GM12878 (cell line): ENCODE measurements around the gene TTC5. TPM values are rescaled to one million over a fixed set of nuclear protein-coding genes. Genes with fewer than 3 reads are reported as not detected.

Experiments
- ATAC-seq: fragments of 200-7000 bp; cut with Tn5 transposase; 3 replicates; pipeline ENCODE4 v1.9.1; 2020; ENCODE audit warnings: mild to moderate bottlenecking, moderate library complexity
- BruUV-seq: library from RNA; stranded (reverse); fragments of 400-500 nt; replicated peaks from 2 replicates; lab custom pipeline; 2021; lab: Mats Ljungman, UMichigan
- CTCF ChIA-PET: fragments of 300-600 bp; sonication (Branson Sonifier 250); formaldehyde crosslinking; extraction: SDS; loops from one replicate; lab custom pipeline; 2021; ENCODE audit warnings: inconsistent platforms; lab: Yijun Ruan, JAX
- POLR2A ChIA-PET: fragments of 350-600 bp; formaldehyde crosslinking; extraction: SDS; loops from one replicate; lab custom pipeline; 2021; ENCODE audit warnings: inconsistent platforms; lab: Charles Lee
- RAD21 ChIA-PET: fragments of 300-600 bp; sonication (Branson Sonifier 250); formaldehyde crosslinking; loops from one replicate; lab custom pipeline; 2023; ENCODE audit warnings: antibody characterized with exemption; ENCODE audit not compliant: unreplicated experiment; lab: Charles Lee
- SMC1A ChIA-PET: fragments of 300-600 bp; sonication (Branson Sonifier 250); formaldehyde crosslinking; loops from one replicate; lab custom pipeline; 2023; ENCODE audit not compliant: unreplicated experiment, uncharacterized antibody; lab: Charles Lee
- DNase-seq: peaks from one replicate; pipeline ENCODE4 v3.0.0-alpha.2; 2011; ENCODE audit warnings: low read depth, low spot score
- FAIRE-seq: peaks from 3 replicates; lab custom pipeline; 2011; peaks lifted over from hg19 to GRCh38; lab: Jason Lieb, UNC
- H2AFZ ChIP-seq: 2 replicates; pipeline ENCODE4 v1.6.0; 2011; ENCODE audit warnings: low read depth, low read length, control low read depth; ENCODE audit not compliant: control insufficient read depth
- H3K27ac ChIP-seq: 2 replicates; pipeline ENCODE4 v1.5.1; 2011; ENCODE audit warnings: control low read depth; ENCODE audit not compliant: control insufficient read depth, insufficient read depth
- H3K27me3 ChIP-seq, 2 experiments: replicated peaks in 1 of 2; 2 replicates each; pipeline versions ENCODE4 v1.6.0 to v1.6.1; 2011; ENCODE audit warnings: low read length in 1 of 2; ENCODE audit not compliant: control insufficient read depth in 2 of 2, insufficient read depth in 2 of 2
- H3K36me3 ChIP-seq, 2 experiments: 2 replicates each; pipeline ENCODE4 v1.5.1; 2011; ENCODE audit warnings: low read length in 1 of 2; ENCODE audit not compliant: control insufficient read depth in 2 of 2, insufficient read depth in 2 of 2
- H3K4me1 ChIP-seq: 2 replicates; pipeline ENCODE4 v1.6.1; 2011; ENCODE audit warnings: mild to moderate bottlenecking, low read length, moderate library complexity, mixed read lengths; ENCODE audit not compliant: control insufficient read depth, insufficient read depth
- H3K4me2 ChIP-seq: 2 replicates; pipeline ENCODE4 v1.6.0; 2011; ENCODE audit warnings: control low read depth; ENCODE audit not compliant: control insufficient read depth, insufficient read depth
- H3K4me3 ChIP-seq: fragments of 200-600 bp; sonication (generic); 2 replicates; pipeline ENCODE4 v1.5.1; 2016
- H3K79me2 ChIP-seq: 2 replicates; pipeline ENCODE4 v1.6.0; 2011; ENCODE audit warnings: low read length; ENCODE audit not compliant: control insufficient read depth, insufficient read depth
- H3K9ac ChIP-seq: 2 replicates; pipeline ENCODE4 v1.8.0; 2011; ENCODE audit warnings: low read length, control low read depth, mixed read lengths; ENCODE audit not compliant: control insufficient read depth, insufficient read depth
- H3K9me3 ChIP-seq: replicated peaks from 3 replicates; pipeline ENCODE4 v1.5.1; 2011; ENCODE audit warnings: mild to moderate bottlenecking, low read length; ENCODE audit not compliant: control insufficient read depth, insufficient read depth
- H4K20me1 ChIP-seq: 2 replicates; pipeline ENCODE4 v1.6.0; 2011; ENCODE audit not compliant: control insufficient read depth, insufficient read depth
- ATF3 ChIP-seq: IDR thresholded peaks from 2 replicates; pipeline ENCODE4 v1.6.1; 2011; ENCODE audit warnings: low read depth, mild to moderate bottlenecking, low read length, moderate library complexity, borderline replicate concordance; ENCODE audit errors: extremely low read depth
- CEBPZ ChIP-seq: fragments of 150-350 bp; IDR thresholded peaks from 2 replicates; pipeline ENCODE4 v1.6.1; 2016; ENCODE audit warnings: low read depth, low read length
- CTCF ChIP-seq, 3 experiments: IDR thresholded peaks in 2 of 3; conservative IDR thresholded peaks in 1 of 3; 2 replicates each; pipeline ENCODE4 v1.5.1; 2011; ENCODE audit warnings: low read depth in 3 of 3, low read length in 3 of 3, mild to moderate bottlenecking in 3 of 3, control low read depth in 2 of 3, moderate library complexity in 2 of 3, inconsistent platforms in 1 of 3, mixed read lengths in 1 of 3; ENCODE audit not compliant: control insufficient read depth in 2 of 3, insufficient read depth in 1 of 3; ENCODE audit errors: extremely low read depth in 1 of 3
- CUX1 ChIP-seq: IDR thresholded peaks from 2 replicates; pipeline ENCODE4 v1.6.1; 2012; ENCODE audit warnings: improper control_type of control experiment, low read depth, low read length; ENCODE audit not compliant: insufficient replicate concordance
- ESRRA ChIP-seq: IDR thresholded peaks from 2 replicates; pipeline ENCODE4 v1.6.1; 2012; ENCODE audit warnings: mild to moderate bottlenecking, low read length, improper control_type of control experiment
- IRF4 ChIP-seq: IDR thresholded peaks from 2 replicates; pipeline ENCODE4 v1.6.1; 2011; ENCODE audit warnings: low read depth, low read length
- MEF2B ChIP-seq: fragments of 450-650 bp; IDR thresholded peaks from 2 replicates; pipeline ENCODE4 v1.6.1; 2018; ENCODE audit warnings: mild to moderate bottlenecking, moderate library complexity; ENCODE audit not compliant: partially characterized antibody, poor library complexity, severe bottlenecking
- MLLT1 ChIP-seq: fragments of 450-650 bp; IDR thresholded peaks from 2 replicates; pipeline ENCODE4 v1.6.1; 2016; ENCODE audit warnings: mild to moderate bottlenecking
- PAX5 ChIP-seq: IDR thresholded peaks from 2 replicates; pipeline ENCODE4 v1.6.1; 2011; ENCODE audit warnings: low read depth, low read length, borderline replicate concordance
- POLR2AphosphoS5 ChIP-seq: IDR thresholded peaks from 2 replicates; pipeline ENCODE4 v1.6.1; 2011; ENCODE audit warnings: mild to moderate bottlenecking, low read length, inconsistent platforms
- RCOR1 ChIP-seq: conservative IDR thresholded peaks from 2 replicates; pipeline ENCODE4 v1.6.1; 2012; ENCODE audit warnings: low read depth, low read length, improper control_type of control experiment
- RUNX3 ChIP-seq: IDR thresholded peaks from 2 replicates; pipeline ENCODE4 v1.6.1; 2012; ENCODE audit warnings: low read length, inconsistent platforms
- WGBS: methylation state at CpG from one replicate; pipeline ENCODE4 v1.1.6; 2016; ENCODE audit warnings: low lambda C conversion rate; ENCODE audit not compliant: insufficient replicate concordance, insufficient coverage; ENCODE audit errors: missing lambda C conversion rate; 5-methylcytosine and 5-hydroxymethylcytosine counted together
- in situ Hi-C: fragments of 300-500 bp; cut with MboI; formaldehyde crosslinking; loops from 9 replicates; pipeline ENCODE4 v1.14.3; 2018; ENCODE audit warnings: mixed read lengths
- intact Hi-C: fragments of 100-400 bp; cut with micrococcal nuclease; formaldehyde crosslinking; loops from one replicate; pipeline ENCODE4 v1.14.2; 2022; ENCODE audit not compliant: unreplicated experiment
- polyA plus RNA-seq, 11 experiments: library from polyadenylated mRNA; depleted of rRNA in 4 of 11; unstranded in 6 of 11; stranded (reverse) in 5 of 11; fragments of >200 nt; fragmentation: Nextera tagmentation in 4 of 11; fragmentation: Illumina TruSeq in 1 of 11; extraction: Ambion mirVana in 4 of 11; extraction: Trizol in 1 of 11; gene quantifications; 1 replicate in 1 of 11; 2 replicates in 10 of 11; pipeline versions ENCODE4 v1.2.1 to v1.2.3, GENCODE V29; 2011 to 2016; ENCODE audit warnings: inconsistent platforms in 2 of 11, missing spikeins in 2 of 11, low read depth in 1 of 11
- total RNA-seq, 4 experiments: library from RNA; depleted of rRNA in 3 of 4; stranded (reverse); fragments of >200 nt in 3 of 4; fragmentation: Illumina TruSeq in 1 of 4; extraction: Trizol in 1 of 4; gene quantifications; 2 replicates each; pipeline versions ENCODE4 v1.2.1 to v1.2.3, GENCODE V29; 2013 to 2021

Gene TTC5
- total and polyA plus RNA-seq, 10 of the 15 experiments (the other 5 are each of a cell fraction or from before 2014, with no cell fraction given): 6.9 to 21.6 (median 13.5) TPM

GRCh38 chr14:20278414-20278813 lies 27.3 kb downstream of the TTC5 start:
- SMC1A ChIA-PET: no interaction called here
- H3K4me2 ChIP-seq: no peak overlapping the region
- in situ Hi-C loops: no loop called here
- H3K27ac ChIP-seq: no peak overlapping the region
- ATAC-seq: no peak
- no TSS peak for BruUV-seq
- CTCF ChIA-PET: no interaction called here
- H3K4me1 ChIP-seq: no peaks in the 10 kb centered on the region
- no peaks in the 10 kb centered on the region for H3K79me2 ChIP-seq
- H3K9ac ChIP-seq: no peak overlapping the region
- no peaks in the 10 kb centered on the region for H3K27me3 ChIP-seq
- RAD21 ChIA-PET: no interaction called here
- POLR2A ChIA-PET: no interaction called here
- no peak overlapping the region for H3K4me3 ChIP-seq
- DNase-seq: no peak
- no peak overlapping the region for H2AFZ ChIP-seq
- intact Hi-C loops: no loop called here
- no peaks in the 10 kb centered on the region for H3K36me3 ChIP-seq
- 0% methylated on average over 1 of the region's 1 CpG for WGBS
- FAIRE-seq: no peak
- no peaks in the 10 kb centered on the region for H4K20me1 ChIP-seq
- no peaks in the 10 kb centered on the region; the same call in 2 of the 3 replicates for H3K9me3 ChIP-seq
- TF ChIP-seq ATF3 (no peak), IRF4 (no peak), CTCF (IDR thresholded peaks at IDR 0.05 in 2 of 3, conservative IDR thresholded peaks at IDR 0.05 in 1 of 3; ENCODE audit: control insufficient read depth in 2 of 3, extremely low read depth in 1 of 3, insufficient read depth in 1 of 3, low read depth in 3 of 3, low read length in 3 of 3) (no peak), CUX1 (no peak), MLLT1 (no peak), RCOR1 (no peak), CEBPZ (no peak), MEF2B (no peak), PAX5 (no peak), ESRRA (no peak), RUNX3 (no peak), POLR2AphosphoS5 (no peak)
